ENCODE data around the gene TMED6. TPM values are rescaled to one million over a fixed set of nuclear protein-coding genes. Genes with fewer than 3 reads are reported as not detected.
"Not testable (repeated sequence)": the region's sequence is repeated elsewhere in the genome, so short reads cannot be mapped to it uniquely, and the experiment has no call there.

TMED6 gene
- total RNA-seq, 1 donor from 2014 or later: 1.5 TPM

DNA sequence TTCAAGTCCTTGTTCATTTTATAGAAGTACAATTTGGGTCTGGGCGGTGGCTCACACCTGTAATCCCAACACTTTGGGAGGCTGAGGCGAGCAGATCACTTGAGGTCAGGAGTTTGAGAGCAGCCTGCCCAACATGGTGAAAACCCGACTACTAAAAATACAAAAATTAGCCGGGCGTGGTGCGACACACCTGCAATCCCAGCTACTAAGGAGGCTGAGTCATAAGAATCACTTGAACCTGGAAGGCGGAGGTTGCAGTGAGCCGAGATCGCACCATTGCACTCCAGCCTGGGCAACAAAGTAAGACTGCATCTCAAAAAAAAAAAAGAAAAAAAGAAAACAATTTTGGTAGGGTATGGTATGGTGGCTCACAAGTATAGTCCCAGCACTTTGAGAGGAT, 8.5 kb upstream of the TMED6 start:
- DNase-seq (ENCODE audit: low spot score): not testable (repeated sequence)

DNA sequence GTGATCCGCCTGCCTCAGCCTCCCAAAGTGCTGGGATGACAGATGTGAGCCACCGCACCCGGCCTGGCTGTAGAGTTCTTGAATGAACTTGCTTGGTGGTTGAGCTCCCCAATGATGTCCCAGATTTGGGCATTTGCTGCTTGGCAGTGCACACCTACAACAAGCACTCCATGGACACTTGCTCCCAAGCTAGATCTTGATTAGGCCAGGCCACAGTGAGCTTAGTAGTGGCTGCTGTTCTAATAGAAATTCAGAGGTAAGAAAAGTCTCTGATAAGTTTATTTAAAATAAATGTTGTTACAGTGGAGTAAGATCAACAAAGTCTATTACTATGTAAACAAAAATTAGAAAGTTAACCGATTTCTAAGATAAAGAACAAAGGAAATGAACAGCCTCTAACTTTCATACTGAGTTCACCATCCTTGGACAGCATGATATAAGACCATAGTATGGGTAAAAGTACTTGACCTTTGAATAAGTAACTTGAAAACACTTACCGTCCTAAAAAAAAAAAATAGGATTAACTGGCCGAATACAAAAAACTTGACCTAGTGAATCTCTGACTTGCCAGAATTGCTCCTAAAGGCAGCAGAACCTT, 951 bp downstream of the TMED6 start:
- no peak for DNase-seq (ENCODE audit: low spot score)

DNA sequence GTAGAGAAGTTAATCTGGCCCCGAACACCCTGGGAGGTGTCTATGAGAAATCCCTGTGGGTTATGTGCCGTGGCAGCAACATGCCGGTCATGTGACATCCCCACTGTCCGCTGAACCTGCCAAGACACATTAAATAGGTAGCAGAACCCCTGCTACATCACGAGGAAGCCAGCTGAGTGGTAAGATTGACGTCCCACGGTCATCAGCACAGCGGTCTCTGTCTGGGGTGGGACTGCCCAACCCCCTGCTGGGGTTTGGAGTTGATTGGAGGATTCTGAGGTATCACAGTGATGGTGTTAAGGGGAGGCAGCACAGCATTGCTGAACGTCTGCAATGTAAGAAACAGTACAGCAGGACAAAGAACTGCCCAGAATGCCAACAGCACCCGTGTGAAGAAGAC, 2.0 kb downstream of the TMED6 start:
- no peak for DNase-seq (ENCODE audit: low spot score)

DNA sequence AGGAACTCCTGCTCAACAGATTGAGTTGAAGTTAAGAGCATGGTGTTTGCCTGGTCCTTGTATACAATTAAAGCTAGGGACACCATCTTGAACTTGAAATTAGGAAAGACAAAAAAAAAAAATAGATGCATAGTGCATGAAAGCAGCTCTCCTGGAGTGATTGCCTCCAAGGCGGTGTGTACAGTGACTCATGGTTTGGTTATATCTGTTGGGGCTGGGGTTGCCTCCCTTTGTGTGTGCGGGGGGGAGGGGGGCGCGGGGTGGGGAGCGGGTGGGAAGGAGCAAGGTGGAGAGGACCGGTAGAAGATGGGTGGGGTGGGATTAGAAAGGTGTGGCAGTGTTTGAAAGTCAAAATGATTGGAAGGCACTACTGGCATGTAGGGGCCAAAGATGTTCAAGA, 3.4 kb downstream of the TMED6 start:
- DNase-seq (ENCODE audit: low spot score): no peak

DNA sequence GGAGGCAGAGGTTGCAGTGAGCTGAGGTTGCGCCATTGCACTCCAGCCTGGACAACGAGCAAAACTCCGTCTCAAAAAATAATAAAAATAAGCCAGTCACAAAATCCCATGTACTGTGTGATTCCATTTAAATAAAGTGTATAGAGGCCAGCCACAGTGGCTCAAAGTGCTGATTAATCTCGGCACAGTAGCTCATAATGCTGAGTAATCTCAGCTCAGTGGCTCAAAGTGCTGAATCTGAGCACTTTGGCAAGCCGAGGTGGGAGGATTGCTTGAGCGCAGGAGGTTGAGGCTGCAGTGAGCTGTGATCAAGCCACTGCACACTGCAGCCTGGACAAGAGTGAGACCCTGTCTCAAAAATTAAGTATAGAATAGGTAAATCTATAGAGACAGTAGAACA, 4.9 kb downstream of the TMED6 start:
- no peak for DNase-seq (ENCODE audit: low spot score)

DNA sequence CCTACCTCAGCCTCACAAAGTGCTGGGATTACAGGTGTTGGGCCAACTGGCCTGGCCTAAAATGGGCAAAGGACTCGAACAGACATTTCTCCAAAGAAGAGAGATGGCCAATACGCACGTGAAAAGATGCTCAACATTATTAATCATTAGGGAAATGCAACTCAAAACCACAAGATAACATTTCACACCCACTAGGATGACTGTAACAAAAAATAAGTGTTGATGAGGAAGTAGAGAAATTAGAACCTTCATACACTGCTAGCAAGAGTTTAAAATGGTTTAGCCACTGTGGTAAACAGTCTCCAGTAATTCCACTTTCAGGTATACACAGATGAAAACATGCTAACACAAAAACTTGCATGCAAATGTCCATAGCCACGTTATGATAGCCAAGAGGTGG, 5.7 kb downstream of the TMED6 start:
- DNase-seq (ENCODE audit: low spot score): no peak

DNA sequence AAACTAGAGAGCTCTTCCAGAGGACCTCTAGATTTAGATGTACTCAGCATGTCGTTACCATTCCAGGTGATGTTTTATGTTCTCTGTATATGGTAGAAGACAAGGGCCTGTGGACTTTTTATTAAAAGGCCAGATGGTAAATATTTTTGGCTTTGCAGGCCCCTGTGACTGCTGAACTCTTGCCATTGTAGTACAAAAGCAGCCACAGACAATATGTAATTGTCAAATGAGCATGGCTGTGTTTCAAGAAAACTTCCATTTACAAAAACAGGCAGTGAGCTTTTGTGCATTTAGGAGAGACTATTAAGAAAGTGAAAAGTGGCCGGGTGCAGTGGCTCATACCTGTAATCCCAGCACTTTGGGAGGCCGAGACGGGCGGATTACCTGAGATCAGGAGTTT, 7.4 kb downstream of the TMED6 start:
- no peak for DNase-seq (ENCODE audit: low spot score)

DNA sequence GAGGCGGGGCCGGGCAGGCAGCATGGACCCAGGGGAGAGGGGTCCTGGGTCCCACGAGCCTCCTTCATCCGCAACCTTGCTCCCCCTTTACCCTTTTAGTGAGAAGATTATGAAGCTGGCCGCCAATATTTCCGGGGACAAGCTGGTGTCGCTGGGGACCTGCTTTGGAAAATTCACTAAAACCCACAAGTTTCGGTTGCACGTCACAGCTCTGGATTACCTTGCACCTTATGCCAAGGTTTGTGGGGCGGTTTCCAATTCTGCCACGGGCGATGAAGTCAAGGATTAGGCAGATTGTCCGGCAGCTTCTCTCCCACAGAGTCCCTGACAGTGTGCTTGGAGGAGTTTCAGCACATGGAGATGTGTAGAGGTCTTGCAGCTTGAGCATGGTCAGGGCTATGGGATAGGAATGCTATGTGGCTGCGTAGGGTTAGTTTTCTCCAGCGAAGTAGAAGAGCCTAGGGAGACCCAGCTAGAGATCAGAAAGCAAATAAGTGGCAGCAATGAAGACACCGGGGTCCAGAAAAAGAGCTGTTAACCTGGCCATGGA, 11.4 kb downstream of the TMED6 start:
- no peak for DNase-seq (ENCODE audit: low spot score)

DNA sequence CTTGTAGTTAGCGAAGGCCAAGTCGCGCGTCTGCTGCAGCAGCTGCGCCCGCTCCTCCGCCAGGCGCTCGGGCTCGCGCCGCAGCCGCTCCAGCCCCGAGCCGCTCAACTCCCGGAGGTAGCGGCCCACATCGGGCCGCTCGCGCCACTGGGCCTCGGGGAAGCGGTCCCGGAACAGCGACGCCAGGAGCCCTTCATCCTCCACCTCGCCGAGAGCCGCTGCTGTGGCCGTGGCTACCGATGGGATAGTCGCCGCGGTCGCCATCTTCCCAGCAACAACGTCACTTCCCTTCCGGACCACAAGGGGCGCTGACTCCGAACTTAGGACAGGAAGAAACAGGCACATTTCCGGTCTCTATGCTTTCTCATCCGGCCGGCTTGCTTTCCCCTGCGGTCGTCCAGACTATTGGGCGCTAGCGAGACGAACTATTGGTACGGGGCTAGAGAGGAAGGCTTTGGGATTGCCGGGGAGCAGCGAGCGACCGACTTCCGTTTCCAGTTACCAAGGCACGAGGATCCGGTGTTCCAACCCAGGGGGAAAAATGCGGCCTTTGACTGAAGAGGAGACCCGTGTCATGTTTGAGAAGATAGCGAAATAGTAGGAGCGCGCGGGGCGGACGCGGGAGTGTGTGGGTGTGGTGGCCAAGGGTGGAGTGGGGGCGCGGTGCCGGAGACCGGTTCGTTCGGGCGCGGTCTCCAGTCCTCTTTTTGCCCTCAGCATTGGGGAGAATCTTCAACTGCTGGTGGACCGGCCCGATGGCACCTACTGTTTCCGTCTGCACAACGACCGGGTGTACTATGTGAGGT, 12.1 kb downstream of the TMED6 start, which contains the start of the genes COG8 and NIP7:
Gene COG8, minus strand, starts transcription at position 276 of the 806 bp plus-strand sequence. Its CDS starts 12 bp downstream, at position 264.
Gene NIP7, plus strand, starts transcription at position 484 of the 806 bp plus-strand sequence. Its CDS starts 58 bp downstream, at position 542.
- peak; percentile 96 for DNase-seq (ENCODE audit: low spot score)

DNA sequence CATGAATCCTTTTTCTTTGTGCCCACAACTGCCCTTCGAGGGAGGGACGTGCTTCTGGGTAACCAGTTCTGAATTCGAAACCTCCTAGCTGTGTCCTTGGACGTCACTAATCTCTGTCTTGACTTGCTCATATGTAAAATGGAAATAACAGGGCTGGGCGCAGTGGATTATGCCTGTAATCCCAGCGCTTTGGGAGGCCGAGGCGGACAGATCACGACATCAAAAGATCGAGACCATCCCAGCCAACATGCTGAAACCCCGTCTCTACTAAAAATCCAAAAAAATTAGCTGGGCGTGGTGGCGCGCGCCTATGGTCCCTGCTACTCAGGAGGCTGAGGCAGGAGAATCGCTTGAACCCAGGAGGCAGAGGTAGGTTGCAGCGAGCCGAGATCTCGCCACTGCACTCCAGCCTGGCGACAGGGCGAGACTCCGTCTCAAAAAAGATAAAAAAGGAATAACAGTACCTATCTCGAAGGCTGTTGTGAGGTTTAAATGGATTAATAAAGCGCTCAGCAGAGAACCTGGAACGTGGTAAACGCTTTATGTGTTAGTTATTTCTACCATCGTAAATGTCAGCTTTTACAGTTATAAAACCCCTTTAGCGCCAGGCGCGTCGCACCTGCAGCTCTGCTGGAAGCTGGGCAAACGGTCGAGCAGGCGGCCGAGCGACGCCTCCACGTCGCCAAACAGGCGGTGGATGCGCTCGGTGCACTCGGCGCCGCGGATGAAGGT, 12.9 kb downstream of the TMED6 start:
- no peak for DNase-seq (ENCODE audit: low spot score)

DNA sequence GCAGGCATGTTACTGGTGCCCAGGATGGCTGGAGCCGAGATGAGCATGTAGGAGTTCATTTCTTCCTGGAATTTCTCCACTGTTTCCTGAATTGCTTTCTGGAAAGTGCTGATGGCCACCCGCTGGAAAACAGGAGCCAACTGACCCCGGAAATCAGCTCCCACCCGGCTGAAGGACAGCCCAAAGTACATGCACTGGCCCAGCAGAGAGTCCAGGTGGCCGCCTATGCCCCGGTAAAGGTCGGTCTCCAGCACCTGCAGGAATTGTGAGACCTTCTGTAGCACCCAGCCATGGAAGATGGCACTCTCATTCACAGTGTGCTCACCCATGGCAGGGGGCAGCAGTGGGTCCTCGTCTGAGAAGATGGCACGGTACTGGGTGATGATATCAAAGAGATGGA, 16.9 kb downstream of the TMED6 start:
- no peak for DNase-seq (ENCODE audit: low spot score)

DNA sequence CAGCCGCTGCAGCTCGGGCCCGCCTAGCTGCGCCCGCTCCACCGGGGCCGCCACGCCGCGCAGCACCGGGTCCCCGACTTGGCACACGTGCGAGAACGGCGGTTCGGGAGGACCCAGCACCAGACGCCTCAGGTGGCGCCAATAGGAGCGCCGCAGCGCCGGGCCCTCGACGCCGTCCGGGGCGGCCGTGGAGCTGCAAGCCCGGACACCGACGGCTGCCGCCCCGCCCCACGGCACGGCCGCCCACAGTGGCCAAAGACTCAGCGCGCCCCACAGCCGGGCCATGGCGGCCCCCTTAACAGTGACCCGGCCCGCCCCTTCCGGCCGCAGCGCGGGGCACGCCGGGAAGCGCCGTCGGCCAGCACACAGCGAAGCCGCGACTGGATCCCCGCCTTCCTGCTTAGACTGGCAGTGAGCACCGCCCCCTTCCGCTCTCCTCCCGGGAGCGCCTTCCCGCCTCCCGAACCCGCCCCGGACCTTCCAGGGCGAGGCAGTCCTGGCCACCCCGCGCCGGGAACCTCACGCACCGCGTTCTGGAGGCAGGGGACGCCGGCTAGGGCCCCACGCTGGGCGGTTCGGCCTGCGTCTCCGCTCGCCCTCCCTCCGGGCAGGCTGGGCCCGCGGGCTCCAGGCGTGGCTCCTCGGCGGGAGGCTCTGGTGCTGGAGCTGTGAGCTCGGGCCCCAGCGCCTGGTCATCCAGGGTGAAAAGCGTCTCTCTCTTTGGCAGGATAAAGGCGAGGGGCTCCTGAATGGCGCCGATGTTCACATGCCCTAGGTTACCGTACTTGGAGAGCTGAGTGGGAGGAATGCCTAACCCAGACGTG, 21.1 kb downstream of the TMED6 start, which contains the start of gene PDF:
Gene PDF, minus strand, starts transcription at position 303 of the 824 bp plus-strand sequence. Its CDS starts 18 bp downstream, at position 285.
- peak; percentile 95 for DNase-seq (ENCODE audit: low spot score)

DNA sequence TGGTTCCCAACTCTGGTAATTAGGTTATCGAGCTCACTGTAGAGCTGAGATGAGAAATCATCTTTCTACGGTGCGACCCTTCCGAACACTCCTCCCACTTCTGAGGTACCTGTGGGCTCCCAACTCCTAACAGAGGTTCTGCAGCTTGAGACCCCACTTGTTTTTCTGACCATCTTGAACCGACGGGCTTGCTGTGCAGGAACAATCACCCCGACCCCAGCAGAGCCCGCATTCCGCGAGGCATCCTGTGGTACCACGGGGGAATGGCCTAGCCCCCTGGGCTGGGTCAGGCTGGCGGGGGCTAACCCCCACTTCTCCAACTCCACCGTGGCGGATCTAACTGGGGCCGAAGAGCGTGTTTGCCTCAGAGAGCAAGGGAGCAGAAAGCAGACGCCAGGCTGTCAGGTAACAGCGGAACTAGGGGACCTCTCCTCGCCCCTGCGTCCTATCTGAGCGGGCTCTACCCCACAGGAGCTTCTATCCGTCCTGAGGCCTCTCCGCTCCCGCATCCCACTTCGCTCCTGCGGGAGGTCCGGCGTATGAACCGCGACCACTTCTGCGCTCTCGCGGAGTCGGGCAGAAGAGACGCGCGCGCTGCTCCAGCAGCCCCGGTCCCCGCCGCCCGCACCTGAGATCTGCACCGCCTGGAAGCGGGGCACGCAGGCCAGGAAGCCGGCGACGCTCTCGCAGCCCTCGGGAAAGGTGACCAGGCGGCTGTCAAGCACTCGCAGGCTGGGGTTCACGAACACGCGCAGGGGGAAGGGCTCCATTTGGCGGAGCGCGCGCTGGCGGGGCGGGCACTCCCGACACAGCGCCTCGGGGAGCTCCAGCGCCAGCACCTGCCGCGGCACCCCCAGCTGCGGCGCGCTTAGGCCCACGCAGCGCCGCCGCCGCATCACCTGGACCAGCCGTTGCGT, 22.0 kb downstream of the TMED6 start:
- DNase-seq (ENCODE audit: low spot score): no peak

DNA sequence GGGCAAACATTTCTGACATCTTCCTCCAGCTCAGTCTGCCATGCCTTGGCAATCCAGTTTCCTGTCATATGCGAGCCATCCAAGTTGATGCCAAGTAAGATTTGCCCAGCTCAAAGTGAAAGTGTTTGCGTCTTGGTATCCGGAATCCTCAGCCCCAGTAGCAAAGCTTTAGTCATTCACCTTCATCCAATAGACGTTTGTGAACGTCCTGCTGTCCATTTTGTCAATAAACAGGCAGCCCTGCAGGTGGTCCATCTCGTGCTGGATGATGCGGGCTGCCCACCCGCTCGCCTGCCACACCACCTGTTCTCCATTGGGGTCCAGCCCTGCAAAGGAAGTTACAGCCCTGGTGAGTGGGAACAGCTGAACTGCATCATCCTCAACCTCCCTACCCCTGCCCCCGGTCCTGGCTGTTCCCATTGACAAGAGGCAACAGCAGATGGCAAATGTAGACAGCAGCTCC, 22.7 kb downstream of the TMED6 start:
- DNase-seq (ENCODE audit: low spot score): no peak

DNA sequence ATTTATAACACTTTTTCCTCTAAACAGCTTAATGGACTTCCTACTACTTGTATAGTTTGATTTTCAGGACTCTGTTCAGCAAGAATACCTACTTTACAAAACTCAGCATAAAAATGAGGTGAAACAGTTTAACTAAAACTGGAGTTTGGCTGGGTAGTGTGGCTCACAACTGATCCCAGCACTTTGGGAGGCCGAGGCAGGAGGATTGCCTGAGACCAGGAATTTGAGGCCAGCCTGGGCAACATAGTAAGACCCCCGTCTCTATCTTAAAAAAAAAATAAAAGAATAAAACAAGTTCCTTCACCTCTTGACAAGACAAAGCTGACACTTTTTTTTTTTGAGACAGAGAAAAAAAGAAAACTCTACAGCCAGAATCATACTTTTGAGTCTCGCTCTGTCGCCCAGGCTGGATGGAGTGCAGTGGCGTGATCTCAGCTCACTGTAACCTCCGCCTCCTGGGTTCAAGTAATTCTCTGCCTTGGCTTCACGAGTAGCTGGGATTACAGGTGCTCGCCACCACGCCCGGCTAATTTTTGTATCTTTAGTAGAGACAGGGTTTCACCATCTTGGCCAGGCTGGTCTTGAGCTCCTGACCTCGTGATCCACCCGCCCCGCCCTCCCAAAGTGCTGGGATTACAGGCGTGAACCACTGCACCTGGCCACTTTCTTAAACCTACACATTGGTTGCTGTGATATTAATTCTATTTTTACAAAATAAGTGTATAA, 23.8 kb downstream of the TMED6 start:
- DNase-seq (ENCODE audit: low spot score): no peak

DNA sequence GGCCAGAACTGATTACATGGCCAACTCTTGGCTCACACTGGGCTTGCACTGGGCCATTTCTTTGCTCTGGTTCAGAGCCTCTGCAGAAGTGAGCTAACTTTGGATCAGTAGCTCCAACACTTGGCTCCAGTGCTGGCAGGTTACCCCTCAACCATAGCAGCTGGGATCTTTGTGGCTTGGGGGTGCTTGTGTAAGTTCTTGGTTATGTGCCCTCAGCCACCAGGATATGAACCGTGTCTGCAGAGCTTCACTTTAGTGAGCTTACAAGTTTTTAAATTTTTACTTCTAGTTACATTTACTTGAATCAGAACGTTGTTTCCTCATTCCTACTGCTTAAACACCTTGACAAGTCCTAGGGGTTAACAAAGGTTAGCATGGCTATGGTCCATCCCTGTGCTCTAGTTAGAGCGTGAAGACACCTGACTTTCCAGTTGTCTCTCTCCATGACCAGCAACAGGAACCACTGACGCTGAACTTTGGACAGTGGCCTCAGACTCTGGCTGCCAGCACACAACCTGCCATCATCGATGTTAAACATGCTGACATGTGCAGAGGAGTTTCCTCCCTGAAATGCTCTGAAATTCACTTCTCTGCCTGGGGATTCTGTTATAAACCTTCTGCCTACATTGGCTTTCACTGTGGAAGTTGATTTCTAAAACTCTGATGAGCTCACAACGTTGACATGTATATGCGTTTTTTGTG, 25.3 kb downstream of the TMED6 start:
- no peak for DNase-seq (ENCODE audit: low spot score)

DNA sequence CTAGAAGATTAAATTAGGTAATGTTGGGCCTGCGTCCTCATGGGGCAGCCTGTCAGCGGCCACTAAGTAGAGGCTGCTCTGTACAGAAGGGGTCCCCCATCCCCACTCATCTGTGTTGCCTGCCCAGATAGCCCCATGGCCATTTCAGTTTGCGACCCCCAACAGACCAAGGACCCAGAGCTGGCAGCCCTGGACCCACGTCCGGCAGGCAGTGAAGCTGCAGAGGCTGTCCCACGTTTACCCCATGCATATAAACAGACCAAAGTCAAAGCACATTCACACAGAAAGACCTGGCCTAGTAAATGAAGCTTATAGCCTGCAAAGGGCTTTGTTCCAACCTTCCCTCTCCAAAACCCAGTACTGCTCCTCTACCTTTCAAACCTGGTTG, 25.8 kb downstream of the TMED6 start:
- no peak for DNase-seq (ENCODE audit: low spot score)

DNA sequence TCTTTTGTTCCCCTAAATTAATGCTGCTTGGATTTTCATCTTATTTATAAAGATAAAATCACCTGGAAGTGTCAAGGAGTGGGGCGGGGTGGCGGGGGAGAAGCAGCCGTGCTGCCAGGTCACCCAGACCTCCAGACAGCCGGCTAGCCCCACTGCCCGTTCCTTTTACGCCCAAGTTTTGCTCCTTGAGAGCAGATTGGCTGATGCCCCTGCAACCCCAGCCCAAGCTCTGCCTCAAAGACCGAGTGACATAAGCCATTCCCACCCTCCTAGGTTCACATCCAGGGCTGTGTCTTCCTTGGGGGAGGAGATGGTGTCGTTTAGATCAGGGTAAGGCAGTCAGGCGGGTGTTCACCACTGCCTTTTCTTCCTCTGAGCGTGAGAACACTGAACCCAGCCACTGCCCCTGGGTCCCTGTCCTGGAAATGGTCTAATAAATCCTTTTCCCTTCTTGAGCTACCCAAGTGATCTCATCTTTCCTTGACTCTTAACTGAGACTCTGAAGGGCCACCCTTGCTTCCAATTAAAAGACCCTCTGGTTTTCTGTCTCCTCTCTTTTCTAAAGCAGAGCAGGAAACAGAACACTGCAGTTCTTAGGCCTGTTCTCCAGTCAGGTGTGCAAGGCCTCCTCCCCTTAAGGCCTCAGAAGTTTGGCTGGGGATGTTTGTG, 26.9 kb downstream of the TMED6 start:
- DNase-seq (ENCODE audit: low spot score): no peak

All from ureter (tissue), 1 donor.